IPS-15b (cell line): ENCODE data around the gene DMAC2.

ENCODE experiments used
- H3K27me3 ChIP-seq: one replicate; pipeline ENCODE4 v1.6.1; 2013; ENCODE audit warnings: low read length; ENCODE audit not compliant: control insufficient read depth, insufficient read depth
- H3K36me3 ChIP-seq: one replicate; pipeline ENCODE4 v1.6.1; 2013; ENCODE audit warnings: low read length; ENCODE audit not compliant: control insufficient read depth, insufficient read depth
- H3K4me1 ChIP-seq: one replicate; pipeline ENCODE4 v1.6.1; 2013; ENCODE audit warnings: mild to moderate bottlenecking, low read length; ENCODE audit not compliant: control insufficient read depth, insufficient read depth
- H3K4me3 ChIP-seq: one replicate; pipeline ENCODE4 v1.5.1; 2013; ENCODE audit warnings: low read depth, low read length
- H3K9ac ChIP-seq: one replicate; pipeline ENCODE4 v1.6.1; 2013; ENCODE audit warnings: low read depth, mild to moderate bottlenecking, low read length
- H3K9me3 ChIP-seq: one replicate; pipeline ENCODE4 v1.6.1; 2013; ENCODE audit warnings: mild to moderate bottlenecking, low read length; ENCODE audit not compliant: control insufficient read depth, insufficient read depth

DMAC2 gene

GRCh38 chr19:41456342-41456918 is 16.7 kb upstream of the DMAC2 start:
- Histone ChIP-seq H3K9me3 (peaks cover 2% of the 10 kb centered on the region), H3K9ac (no peak overlapping the region), H3K36me3 (no peaks in the 10 kb centered on the region), H3K4me1 (no peaks in the 10 kb centered on the region), H3K27me3 (peaks cover 11% of the 10 kb centered on the region), H3K4me3 (no peak overlapping the region)

- Histone ChIP-seq H3K4me1 (no peaks in the 10 kb centered on the region), H3K27me3 (peaks cover 11% of the 10 kb centered on the region), H3K9ac (no peak overlapping the region), H3K36me3 (no peaks in the 10 kb centered on the region), H3K9me3 (no peaks in the 10 kb centered on the region), H3K4me3 (no peak overlapping the region)
These were observed 16.2 kb upstream of the DMAC2 start for GRCh38 chr19:41455936-41456335.

GRCh38 chr19:41452584-41453275 is 13.0 kb upstream of the DMAC2 start:
- no peaks in the 10 kb centered on the region for H3K9me3 ChIP-seq
- no peaks in the 10 kb centered on the region for H3K36me3 ChIP-seq
- H3K4me3 ChIP-seq: no peak overlapping the region
- H3K27me3 ChIP-seq: peaks cover 20% of the 10 kb centered on the region
- no peak overlapping the region for H3K9ac ChIP-seq
- H3K4me1 ChIP-seq: no peaks in the 10 kb centered on the region

GRCh38 chr19:41449865-41450178 is 10.1 kb upstream of the DMAC2 start:
- Histone ChIP-seq H3K9me3 (no peaks in the 10 kb centered on the region), H3K9ac (no peak overlapping the region), H3K36me3 (no peaks in the 10 kb centered on the region), H3K27me3 (peaks cover 20% of the 10 kb centered on the region), H3K4me3 (no peak overlapping the region), H3K4me1 (no peaks in the 10 kb centered on the region)

- H3K4me3 ChIP-seq: peak overlapping the region; percentile 30
- H3K9ac ChIP-seq: no peak overlapping the region
- peaks cover 17% of the 10 kb centered on the region for H3K27me3 ChIP-seq
- H3K9me3 ChIP-seq: no peaks in the 10 kb centered on the region
- no peaks in the 10 kb centered on the region for H3K4me1 ChIP-seq
- no peaks in the 10 kb centered on the region for H3K36me3 ChIP-seq
These were observed 9.6 kb upstream of the DMAC2 start for GRCh38 chr19:41449079-41449864.

- Histone ChIP-seq H3K36me3 (no peaks in the 10 kb centered on the region), H3K9me3 (no peaks in the 10 kb centered on the region), H3K9ac (no peak overlapping the region), H3K4me3 (no peak overlapping the region), H3K27me3 (peaks cover 16% of the 10 kb centered on the region), H3K4me1 (no peaks in the 10 kb centered on the region)
These were observed 8.1 kb upstream of the DMAC2 start for GRCh38 chr19:41447732-41448332.

- Histone ChIP-seq H3K9ac (no peak overlapping the region), H3K9me3 (no peaks in the 10 kb centered on the region), H3K36me3 (no peaks in the 10 kb centered on the region), H3K4me3 (no peak overlapping the region), H3K27me3 (peaks cover 16% of the 10 kb centered on the region), H3K4me1 (no peaks in the 10 kb centered on the region)
These were observed 5.9 kb upstream of the DMAC2 start for GRCh38 chr19:41445575-41445974.

- H3K27me3 ChIP-seq: peaks cover 14% of the 10 kb centered on the region
- H3K9me3 ChIP-seq: no peaks in the 10 kb centered on the region
- H3K4me3 ChIP-seq: no peak overlapping the region
- H3K4me1 ChIP-seq: no peaks in the 10 kb centered on the region
- no peak overlapping the region for H3K9ac ChIP-seq
- no peaks in the 10 kb centered on the region for H3K36me3 ChIP-seq
These were observed 4.2 kb upstream of the DMAC2 start for GRCh38 chr19:41443813-41444455.

- H3K9me3 ChIP-seq: no peaks in the 10 kb centered on the region
- H3K9ac ChIP-seq: no peak within 1 kb of the TSS
- no peak within 1 kb of the TSS for H3K4me3 ChIP-seq
- H3K4me1 ChIP-seq: no peaks in the 10 kb centered on the region
- H3K36me3 ChIP-seq: no peaks in the 10 kb centered on the region
- peaks cover 6% of the 10 kb centered on the region for H3K27me3 ChIP-seq
These were observed 3.0 kb upstream of the DMAC2 start, which contains the start of gene ERICH4 for GRCh38 chr19:41442473-41443355. ERICH4 (plus strand) TSS chr19:41443156; CDS start chr19:41443170, 14 bp downstream.

GRCh38 chr19:41441321-41441945 is 1.7 kb upstream of the DMAC2 start:
- H3K27me3 ChIP-seq: peaks cover 2% of the 10 kb centered on the region
- no peak overlapping the region for H3K4me3 ChIP-seq
- H3K9me3 ChIP-seq: no peaks in the 10 kb centered on the region
- no peaks in the 10 kb centered on the region for H3K4me1 ChIP-seq
- no peak overlapping the region for H3K9ac ChIP-seq
- no peaks in the 10 kb centered on the region for H3K36me3 ChIP-seq
